CD4-positive, alpha-beta memory T cell (primary cell): ENCODE results near the gene CERS4. TPM values are rescaled to one million over a fixed set of nuclear protein-coding genes. Genes with fewer than 3 reads are reported as not detected.

ENCODE experiments used
- CTCF ChIA-PET: fragments of 350-600 bp; sonication (Branson Sonifier 250); formaldehyde crosslinking; loops from one replicate; lab custom pipeline; 2021; ENCODE audit warnings: inconsistent platforms; ENCODE audit not compliant: partially characterized antibody; lab: Charles Lee
- POLR2A ChIA-PET: fragments of 350-600 bp; sonication (Branson Sonifier 250); formaldehyde crosslinking; loops from one replicate; lab custom pipeline; 2021; ENCODE audit not compliant: partially characterized antibody; lab: Charles Lee
- DNase-seq, 5 donors: peaks; one replicate each; pipeline versions ENCODE4 v3.0.0 to v3.0.0-alpha.2; 2020 to 2022; ENCODE audit warnings: mixed read lengths in 1 of 5
- H3K27ac ChIP-seq: one replicate; pipeline ENCODE4 v1.7.0; 2013; ENCODE audit warnings: low read depth, low read length
- H3K27me3 ChIP-seq: 2 replicates; pipeline ENCODE4 v1.7.0; 2013; ENCODE audit warnings: mild to moderate bottlenecking, low read length, moderate library complexity; ENCODE audit not compliant: insufficient read depth
- H3K36me3 ChIP-seq: 2 replicates; pipeline ENCODE4 v1.7.0; 2013; ENCODE audit warnings: mild to moderate bottlenecking, low read length, moderate library complexity; ENCODE audit not compliant: insufficient read depth
- H3K4me1 ChIP-seq: 2 replicates; pipeline ENCODE4 v1.7.0; 2013; ENCODE audit warnings: mild to moderate bottlenecking, low read length, moderate library complexity; ENCODE audit not compliant: insufficient read depth
- H3K4me3 ChIP-seq, 2 donors: one replicate each; pipeline ENCODE4 v1.7.0; 2013; ENCODE audit warnings: low read length in 2 of 2, mild to moderate bottlenecking in 1 of 2
- H3K9me3 ChIP-seq, 2 donors: one replicate each; pipeline ENCODE4 v1.7.0; 2013; ENCODE audit warnings: low read length in 2 of 2, control low read depth in 1 of 2; ENCODE audit not compliant: control insufficient read depth in 1 of 2
- H3K27ac Mint-ChIP-seq, 7 donors: one replicate each; pipeline ENCODE4 v1.8.0; 2020 to 2021; ENCODE audit warnings: mixed read lengths in 7 of 7, mild to moderate bottlenecking in 6 of 7, inconsistent platforms in 3 of 7, moderate library complexity in 3 of 7
- H3K27me3 Mint-ChIP-seq, 2 donors: one replicate each; pipeline ENCODE4 v1.8.0; 2020 to 2021; ENCODE audit warnings: mixed read lengths in 2 of 2
- H3K36me3 Mint-ChIP-seq, 2 donors: one replicate each; pipeline ENCODE4 v1.8.0; 2020 to 2021; ENCODE audit warnings: mixed read lengths in 2 of 2, inconsistent platforms in 1 of 2, mild to moderate bottlenecking in 1 of 2
- H3K4me1 Mint-ChIP-seq, 4 donors: one replicate each; pipeline ENCODE4 v1.8.0; 2020 to 2021; ENCODE audit warnings: mixed read lengths in 4 of 4, mild to moderate bottlenecking in 1 of 4
- H3K4me3 Mint-ChIP-seq, 8 donors: one replicate each; pipeline ENCODE4 v1.8.0; 2020 to 2021; ENCODE audit warnings: mixed read lengths in 8 of 8, mild to moderate bottlenecking in 7 of 8, moderate library complexity in 6 of 8, inconsistent platforms in 3 of 8
- H3K9me3 Mint-ChIP-seq, 8 donors: one replicate each; pipeline ENCODE4 v1.8.0; 2020 to 2021; ENCODE audit warnings: mixed read lengths in 8 of 8, mild to moderate bottlenecking in 5 of 8, inconsistent platforms in 3 of 8, moderate library complexity in 1 of 8
- intact Hi-C: fragments of 100-400 bp; cut with micrococcal nuclease; formaldehyde crosslinking; loops from one replicate; pipeline ENCODE4 v1.15.1; 2023
- polyA plus RNA-seq, 2 donors: library from polyadenylated mRNA; unstranded; fragments of 300-500 nt; fragmentation: Illumina TruSeq; gene quantifications; one replicate each; pipeline ENCODE4 v1.2.3, GENCODE V29; 2021
- total RNA-seq, 2 experiments: library from RNA; stranded (reverse); gene quantifications; one replicate each; pipeline ENCODE4 v1.2.3, GENCODE V29; 2021

The CERS4 gene
- total and polyA plus RNA-seq, 4 experiments from 2014 or later: 11.3 to 30.6 (median 22.3) TPM

DNA sequence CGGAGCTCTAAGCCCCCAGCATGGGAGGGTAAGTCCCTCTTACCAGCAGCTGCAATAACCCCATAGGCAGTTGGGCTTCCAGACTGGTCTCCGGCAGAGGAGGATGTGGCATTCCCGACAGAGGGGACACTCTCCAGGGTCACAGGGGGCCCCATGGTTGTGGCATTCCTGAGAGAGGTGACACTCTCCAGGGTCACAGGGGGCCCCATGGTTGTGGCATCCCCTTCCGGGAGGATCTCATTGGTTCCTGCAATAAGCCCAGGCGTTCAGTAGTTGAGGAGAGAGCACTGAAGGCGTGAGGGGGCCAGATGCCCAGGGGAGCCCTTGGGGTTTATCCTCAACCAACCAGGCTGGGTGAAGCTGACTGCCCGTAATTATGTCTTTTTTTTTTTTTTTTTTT is 93.6 kb downstream of the CERS4 start:
- Histone ChIP-seq H3K27ac (no peak overlapping the region), H3K9me3 (no peaks in the 10 kb centered on the region), H3K4me3 (no peak overlapping the region), H3K27me3 (no peaks in the 10 kb centered on the region), H3K36me3 (no peaks in the 10 kb centered on the region), H3K4me1 (peaks cover 24% of the 10 kb centered on the region)
- no peak overlapping the region for H3K27ac Mint-ChIP-seq
- no peaks in the 10 kb centered on the region for H3K27me3 Mint-ChIP-seq
- H3K36me3 Mint-ChIP-seq: peaks cover 0 to 18% of the 10 kb centered on the region in 2 donors
- intact Hi-C loops: loop anchor here (10.0 kb wide), 1 partner anchor 1108 kb away; no protein-coding TSS in a partner anchor
- ChIA-PET POLR2A (no interaction called here), CTCF (interaction anchor here (1.1 to 1.5 kb wide), 2 partner anchors 33 to 39 kb away, joined by 3 read pairs; no protein-coding TSS in a partner anchor)
- no peak for DNase-seq
- no peaks in the 10 kb centered on the region for H3K9me3 Mint-ChIP-seq
- H3K4me1 Mint-ChIP-seq: peaks cover 9 to 23% (median 16%) of the 10 kb centered on the region in 4 donors
- no peak overlapping the region for H3K4me3 Mint-ChIP-seq

DNA sequence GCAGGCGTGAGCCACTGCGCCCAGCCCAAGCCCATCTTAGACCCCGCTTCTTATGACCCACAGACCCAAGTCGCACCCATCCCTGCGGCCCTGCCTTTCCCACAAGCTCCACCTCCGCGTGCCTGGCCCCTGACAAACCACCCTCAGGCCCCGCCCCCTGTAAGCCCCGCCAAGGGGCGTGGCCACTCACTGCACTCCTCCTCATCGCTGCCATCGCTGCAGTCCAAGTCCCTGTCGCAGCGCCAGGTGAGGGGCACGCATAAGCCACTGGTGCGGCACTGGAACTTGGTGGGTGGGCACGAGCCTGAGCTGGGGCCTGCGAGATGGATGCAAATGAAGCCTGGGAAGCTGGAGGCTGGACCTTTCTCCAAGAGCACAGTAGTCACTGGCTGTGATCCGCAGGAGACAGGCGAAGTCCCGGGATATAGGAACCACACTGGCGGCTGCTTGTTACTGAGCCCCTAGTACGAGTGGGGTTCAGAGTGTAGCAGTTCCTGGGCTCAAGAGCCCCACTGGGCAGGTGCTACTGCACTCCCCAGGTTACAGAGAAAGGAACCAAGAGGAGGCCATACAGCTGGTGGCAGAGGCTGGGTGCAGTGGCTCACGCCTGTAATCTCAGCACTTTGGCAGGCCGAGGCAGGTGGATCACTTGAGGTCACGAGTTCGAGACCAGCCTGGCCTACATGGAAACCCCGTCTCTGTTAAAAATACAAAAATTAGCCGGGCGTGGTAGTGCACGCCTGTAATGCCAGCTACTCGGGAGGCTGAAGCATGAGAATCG is 95.9 kb downstream of the CERS4 start:
- Histone ChIP-seq H3K27ac (no peak overlapping the region), H3K9me3 (no peaks in the 10 kb centered on the region), H3K4me3 (no peak overlapping the region), H3K27me3 (no peaks in the 10 kb centered on the region), H3K36me3 (no peaks in the 10 kb centered on the region), H3K4me1 (peaks cover 39% of the 10 kb centered on the region)
- no peaks in the 10 kb centered on the region for H3K9me3 Mint-ChIP-seq
- no peaks in the 10 kb centered on the region for H3K27me3 Mint-ChIP-seq
- H3K4me3 Mint-ChIP-seq: no peak overlapping the region
- DNase-seq: peak in 1 of 5 donors; percentile 42
- ChIA-PET POLR2A (interaction anchor here (1.6 to 3.6 kb wide), 2 partner anchors 16 kb away, joined by 3 to 14 read pairs; partner anchors contain the start of genes NDUFA7 and RPS28), CTCF (interaction anchor here (0.6 kb wide), 1 partner anchor 47 kb away, joined by 3 read pairs; no protein-coding TSS in a partner anchor)
- peaks cover 12 to 43% (median 28%) of the 10 kb centered on the region in 4 donors for H3K4me1 Mint-ChIP-seq
- H3K27ac Mint-ChIP-seq: peak overlapping the region in 4 of 7 donors; percentile 4 to 99 (median 60)
- peaks cover 0 to 25% of the 10 kb centered on the region in 2 donors for H3K36me3 Mint-ChIP-seq
- intact Hi-C loops: loop anchor here (10.0 kb wide), 1 partner anchor 1110 kb away; no protein-coding TSS in a partner anchor

DNA sequence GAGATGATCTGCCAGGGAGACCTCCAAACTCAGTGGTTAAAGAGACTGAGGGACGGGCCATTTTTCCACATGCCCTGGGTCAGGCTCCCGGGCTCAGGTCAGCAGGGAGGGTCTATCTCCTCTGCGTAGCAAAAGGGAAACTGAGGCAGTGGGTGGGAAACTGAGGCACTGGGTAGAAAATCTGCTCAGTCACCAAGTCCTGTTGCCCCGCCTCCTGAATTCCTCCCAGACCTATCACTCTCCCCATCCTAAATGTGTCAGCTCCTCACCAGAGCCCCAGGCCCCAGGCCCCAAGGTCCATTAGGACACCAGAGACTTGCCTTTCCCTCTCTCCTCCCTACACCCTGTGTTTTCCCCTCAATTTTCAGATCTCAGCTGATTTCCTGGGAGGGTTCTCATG is 96.6 kb downstream of the CERS4 start:
- Histone ChIP-seq H3K27me3 (no peaks in the 10 kb centered on the region), H3K36me3 (no peaks in the 10 kb centered on the region), H3K4me1 (peaks cover 39% of the 10 kb centered on the region), H3K4me3 (no peak overlapping the region), H3K9me3 (no peaks in the 10 kb centered on the region), H3K27ac (no peak overlapping the region)
- H3K36me3 Mint-ChIP-seq: peaks cover 0 to 25% of the 10 kb centered on the region in 2 donors
- peak in 1 of 5 donors; percentile 22 for DNase-seq
- CTCF ChIA-PET: interaction anchor here (2.1 kb wide), 1 partner anchor 37 kb away, joined by 7 read pairs; no protein-coding TSS in a partner anchor
- POLR2A ChIA-PET: interaction anchor here (1.3 to 3.6 kb wide), 2 partner anchors 9 to 15 kb away, joined by 3 to 14 read pairs; partner anchors contain the start of genes NDUFA7 and RPS28
- H3K4me3 Mint-ChIP-seq: peak overlapping the region in 2 of 8 donors; percentile 25 to 38
- no peaks in the 10 kb centered on the region for H3K9me3 Mint-ChIP-seq
- peak overlapping the region in 6 of 7 donors; percentile 33 to 99 (median 80) for H3K27ac Mint-ChIP-seq
- H3K27me3 Mint-ChIP-seq: no peaks in the 10 kb centered on the region
- intact Hi-C loops: loop anchor here (10.0 kb wide), 1 partner anchor 1111 kb away; no protein-coding TSS in a partner anchor
- H3K4me1 Mint-ChIP-seq: peaks cover 12 to 43% (median 28%) of the 10 kb centered on the region in 4 donors

DNA sequence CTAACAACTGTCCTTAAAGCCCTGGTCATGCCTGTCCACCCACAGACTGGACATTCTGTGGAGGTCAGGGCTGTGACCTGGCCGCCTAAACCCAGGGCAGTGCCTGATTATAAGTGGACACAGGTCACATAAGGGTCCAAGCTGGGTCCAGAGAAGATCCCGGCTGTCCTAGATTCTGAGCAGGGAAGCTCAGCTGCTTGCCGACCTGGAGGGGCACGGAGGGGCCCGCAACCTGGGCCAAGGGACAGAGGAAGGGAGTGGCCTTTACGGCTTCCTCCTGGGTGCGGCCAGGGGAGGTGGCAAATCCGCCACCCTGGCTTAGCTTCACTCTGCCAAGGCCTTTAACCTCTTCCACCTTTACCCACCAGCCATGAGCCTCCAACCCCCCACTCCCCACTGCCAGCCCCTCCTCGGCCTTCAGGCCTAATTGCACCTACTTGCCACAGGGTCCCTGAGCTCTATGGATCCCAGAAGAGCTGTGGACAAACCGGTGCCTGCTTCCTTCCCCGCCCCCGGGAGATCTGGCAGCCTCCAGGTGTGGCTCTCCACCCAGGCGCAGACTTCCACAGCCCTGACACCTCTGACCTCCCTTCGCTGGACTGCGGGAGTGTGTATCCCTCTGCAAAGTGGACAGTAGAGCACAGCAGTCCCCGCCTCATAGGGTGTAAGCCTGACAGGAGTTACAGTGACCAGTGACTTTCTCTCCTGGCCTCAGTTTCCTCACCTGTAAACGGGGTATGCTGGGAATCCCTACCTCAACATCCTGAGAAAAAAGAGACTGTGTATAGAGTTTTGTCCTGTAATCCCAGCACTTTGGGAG is 97.3 kb downstream of the CERS4 start:
- CTCF ChIA-PET: interaction anchor here (2.1 kb wide), 1 partner anchor 37 kb away, joined by 7 read pairs; no protein-coding TSS in a partner anchor
- peaks cover 0 to 27% of the 10 kb centered on the region in 2 donors for H3K36me3 Mint-ChIP-seq

DNA sequence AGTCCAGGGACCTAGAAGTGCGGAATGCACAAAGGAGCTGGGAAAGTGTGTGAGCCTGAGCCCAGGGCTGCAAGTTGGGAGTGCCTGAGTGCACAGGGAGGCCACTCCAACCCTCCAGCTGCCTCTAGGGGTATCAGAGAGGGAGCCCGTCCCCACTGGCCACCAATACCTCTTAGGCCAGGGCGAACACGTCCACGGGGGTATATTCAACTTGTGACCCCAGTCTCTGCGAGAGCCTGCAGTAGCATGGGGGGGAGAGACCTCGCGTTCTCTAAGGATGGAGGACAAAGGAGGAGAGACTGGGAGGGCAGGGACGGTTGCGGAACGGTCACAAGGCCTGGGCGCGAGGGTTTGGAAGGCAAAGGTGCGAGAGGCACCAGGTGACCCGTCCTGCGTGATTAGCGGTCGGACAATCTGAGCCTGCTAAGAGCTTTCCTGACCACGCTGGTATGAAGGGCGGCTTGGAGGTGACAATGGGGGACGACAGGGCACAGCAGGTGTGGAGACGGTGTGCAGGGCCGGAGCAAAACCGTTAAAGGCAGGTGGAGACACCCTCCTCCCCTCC is 98.3 kb downstream of the CERS4 start:
- H3K4me3 Mint-ChIP-seq: peak overlapping the region; percentile 86 to 95 (median 92)
- Histone ChIP-seq H3K36me3 (peaks cover 6% of the 10 kb centered on the region), H3K9me3 (no peaks in the 10 kb centered on the region), H3K4me1 (peaks cover 39% of the 10 kb centered on the region), H3K27ac (peak overlapping the region; percentile 74), H3K4me3 (peak overlapping the region; percentile 62 to 71), H3K27me3 (no peaks in the 10 kb centered on the region)
- peak in 1 of 5 donors; percentile 40 for DNase-seq
- intact Hi-C loops: loop anchor here (10.0 kb wide), 1 partner anchor 1113 kb away; no protein-coding TSS in a partner anchor
- ChIA-PET POLR2A (interaction anchor here (0.6 to 3.6 kb wide), 4 partner anchors 10 to 82 kb away, joined by 3 to 14 read pairs (median 4); partner anchors contain the start of genes NDUFA7, RAB11B and RPS28), CTCF (interaction anchor here (2.1 kb wide), 1 partner anchor 38 kb away, joined by 7 read pairs; no protein-coding TSS in a partner anchor)
- peaks cover 12 to 43% (median 28%) of the 10 kb centered on the region in 4 donors for H3K4me1 Mint-ChIP-seq
- no peaks in the 10 kb centered on the region for H3K9me3 Mint-ChIP-seq
- H3K36me3 Mint-ChIP-seq: peaks cover 0 to 21% of the 10 kb centered on the region in 2 donors
- H3K27ac Mint-ChIP-seq: peak overlapping the region; percentile 85 to 99 (median 96)
- H3K27me3 Mint-ChIP-seq: no peaks in the 10 kb centered on the region

More for the DNA sequence above, 97.3 kb downstream of the CERS4 start:
- peaks cover 39% of the 10 kb centered on the region for H3K4me1 ChIP-seq
- Mint-ChIP-seq H3K27ac (peak overlapping the region; percentile 29 to 99 (median 83)), H3K27me3 (no peaks in the 10 kb centered on the region), H3K4me3 (peak overlapping the region; percentile 86 to 95 (median 92)), H3K9me3 (no peaks in the 10 kb centered on the region), H3K4me1 (peaks cover 12 to 43% (median 28%) of the 10 kb centered on the region in 4 donors)
- POLR2A ChIA-PET: interaction anchor here (1.3 to 3.6 kb wide), 3 partner anchors 8 to 38 kb away, joined by 3 to 14 read pairs (median 3); partner anchors contain the start of genes NDUFA7 and RPS28
- no peaks in the 10 kb centered on the region for H3K27me3 ChIP-seq
- intact Hi-C loops: loop anchor here (10.0 kb wide), 1 partner anchor 1112 kb away; no protein-coding TSS in a partner anchor
- H3K9me3 ChIP-seq: no peaks in the 10 kb centered on the region
- DNase-seq: peak in 1 of 5 donors; percentile 15
- peak overlapping the region; percentile 74 for H3K27ac ChIP-seq
- no peak overlapping the region for H3K4me3 ChIP-seq
- H3K36me3 ChIP-seq: peaks cover 4% of the 10 kb centered on the region
